Measurements from ENCODE around the gene DTNB.
"Not testable (repeated sequence)": the region's sequence is repeated elsewhere in the genome, so short reads cannot be mapped to it uniquely, and the experiment has no call there.

- TF ChIP-seq EZH2 (IDR thresholded peaks at IDR 0.05); POLR2AphosphoS5 (IDR thresholded peaks at IDR 0.05; ENCODE audit: borderline replicate concordance, low read depth, low read length): not testable (repeated sequence)
Observed at GRCh38 chr2:25535411-25536289, 137.7 kb downstream of the DTNB start.
